Mucosa of gallbladder (tissue), 1 donor: ENCODE data around the gene CASP7. TPM values are rescaled to one million over a fixed set of nuclear protein-coding genes. Genes with fewer than 3 reads are reported as not detected.

Experiments
- DNase-seq: peaks from one replicate; pipeline ENCODE4 v3.0.0-alpha.2; 2020; ENCODE audit warnings: low spot score
- total RNA-seq: library from RNA; stranded (reverse); gene quantifications from one replicate; pipeline ENCODE4 v1.2.1, GENCODE V29; 2021
- donor health status: DM: no; HTN: no; CAD: no.

The CASP7 gene
- total RNA-seq, 1 donor from 2014 or later = 26.2 TPM

- no peak for DNase-seq
Measured at GRCh38 chr10:113712755-113713639, 33.3 kb downstream of the CASP7 start.

DNA sequence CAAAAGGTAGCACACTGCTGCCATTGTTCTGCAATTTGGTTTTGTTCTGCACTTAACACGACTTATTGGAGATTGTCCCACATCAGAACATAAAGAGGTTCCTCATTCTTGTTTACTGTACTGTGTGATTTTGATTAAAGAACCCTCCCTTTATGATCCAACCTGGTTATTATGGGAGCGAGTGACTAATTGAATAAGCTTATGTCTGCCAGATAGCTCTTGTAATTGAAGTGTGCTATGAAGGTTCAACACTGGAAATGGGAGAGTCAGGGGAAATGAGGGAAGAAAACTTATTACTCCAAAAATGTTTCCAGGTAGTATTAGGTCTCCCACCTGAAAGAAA is 33.9 kb downstream of the CASP7 start:
- DNase-seq = no peak

- DNase-seq = no peak
Measured at GRCh38 chr10:113716109-113716910, 36.6 kb downstream of the CASP7 start.

- DNase-seq = no peak
Measured at GRCh38 chr10:113718969-113719822, 39.5 kb downstream of the CASP7 start.

GRCh38 chr10:113720386-113720785 is 40.7 kb downstream of the CASP7 start:
- DNase-seq = no peak

- DNase-seq = no peak
Measured at GRCh38 chr10:113732160-113732881, 52.6 kb downstream of the CASP7 start.

DNA sequence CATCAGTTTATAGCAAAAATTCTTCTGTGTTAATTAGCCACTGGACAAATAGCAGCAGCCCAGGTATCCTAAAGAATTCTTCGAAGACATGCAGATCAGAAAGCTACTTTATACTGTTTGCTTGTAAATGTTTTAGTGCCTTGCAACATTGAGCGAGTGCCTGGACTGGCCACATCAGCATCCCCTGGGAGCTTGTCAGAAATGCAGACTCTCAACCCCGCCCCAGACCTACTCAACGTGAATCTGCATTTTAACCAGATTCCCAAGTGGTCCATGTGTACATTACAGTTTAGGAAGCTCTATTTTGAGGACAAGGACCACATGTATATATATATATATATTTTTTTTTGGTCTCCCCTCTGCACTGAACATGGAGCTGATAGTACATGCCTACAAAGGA is 53.3 kb downstream of the CASP7 start:
- DNase-seq = no peak

DNA sequence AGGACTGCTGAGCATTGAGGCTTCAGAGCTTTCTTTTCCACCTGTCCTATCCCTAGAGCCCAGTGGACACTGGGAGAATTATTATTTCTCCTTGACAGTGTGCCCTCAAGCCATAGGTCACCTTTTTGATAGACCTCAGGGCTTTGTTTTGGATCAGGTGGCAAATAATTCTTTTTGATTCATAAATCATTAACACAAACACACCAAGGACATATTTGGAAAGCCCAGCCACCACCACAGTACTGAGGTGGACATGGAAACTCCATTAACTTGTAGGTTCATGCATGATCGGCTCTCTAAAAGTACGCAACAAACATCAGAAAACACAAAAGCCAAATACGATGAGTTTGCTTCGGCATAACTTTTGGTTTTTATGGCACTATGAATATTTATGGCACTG is 53.9 kb downstream of the CASP7 start:
- no peak for DNase-seq

DNA sequence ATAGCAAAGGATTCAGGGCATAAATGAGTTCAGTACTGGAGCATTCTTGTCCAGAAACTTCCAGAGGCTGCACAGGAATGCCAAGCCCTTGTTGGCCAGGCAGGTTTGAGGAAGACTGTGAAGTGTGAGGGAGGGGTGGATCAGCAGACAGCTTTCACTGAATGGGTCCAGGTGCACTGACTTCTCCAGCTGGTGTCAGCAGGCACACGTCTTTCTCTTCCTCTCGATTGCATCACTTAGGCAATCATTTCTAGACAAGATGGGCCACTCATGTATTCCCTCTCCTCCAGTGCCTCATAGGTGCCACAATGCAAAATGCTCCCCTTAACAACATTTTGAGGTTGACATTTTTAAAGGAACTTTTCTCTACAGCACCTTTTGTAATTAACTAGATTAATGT is 56.2 kb downstream of the CASP7 start:
- DNase-seq = peak; percentile 28

GRCh38 chr10:113736576-113736975 is 56.9 kb downstream of the CASP7 start:
- DNase-seq = no peak

- DNase-seq = no peak
Measured at GRCh38 chr10:113739031-113739430, 59.3 kb downstream of the CASP7 start.

- DNase-seq = no peak
Measured at GRCh38 chr10:113739577-113739976, 59.9 kb downstream of the CASP7 start.

DNA sequence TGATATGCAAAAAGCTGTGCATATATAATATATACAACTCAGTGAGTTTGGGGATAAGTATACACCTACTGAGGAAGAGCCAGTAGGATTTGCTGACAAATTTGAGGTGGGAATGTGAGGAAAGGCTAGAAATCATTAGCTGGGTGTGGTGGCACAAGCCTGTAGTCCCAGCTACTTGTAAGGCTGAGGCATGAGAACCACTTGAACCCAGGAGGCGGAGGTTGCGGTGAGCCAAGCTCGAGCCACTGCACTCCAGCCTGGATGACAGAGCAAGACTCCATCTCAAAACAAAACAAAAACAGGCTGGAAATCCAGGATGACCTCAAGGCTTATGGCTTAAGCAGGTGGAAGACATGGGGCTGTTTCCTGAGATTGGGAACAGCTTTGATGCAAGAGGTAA is 61.1 kb downstream of the CASP7 start:
- no peak for DNase-seq

GRCh38 chr10:113742466-113742865 is 62.8 kb downstream of the CASP7 start:
- no peak for DNase-seq

DNA sequence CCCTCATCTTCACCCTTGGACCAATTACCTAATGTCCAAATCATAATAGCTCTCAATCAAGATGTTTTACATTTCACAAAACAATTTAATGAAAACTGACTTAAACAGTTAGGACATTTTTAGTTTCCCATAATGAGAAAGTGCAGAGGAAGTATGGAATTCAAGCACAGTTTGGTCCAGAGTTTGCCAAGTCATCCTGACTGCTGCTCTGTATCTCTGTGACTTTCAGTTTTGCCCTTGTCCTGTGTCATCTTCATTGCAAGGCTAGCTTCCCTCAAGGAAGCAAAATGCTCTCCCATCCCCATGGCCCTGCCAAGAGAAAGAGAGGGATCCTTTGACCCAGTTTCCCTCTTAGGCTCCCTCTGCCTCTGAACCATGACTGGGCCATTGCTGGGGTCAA is 63.9 kb downstream of the CASP7 start:
- DNase-seq = no peak

- no peak for DNase-seq
Measured at GRCh38 chr10:113745374-113745773, 65.7 kb downstream of the CASP7 start.

DNA sequence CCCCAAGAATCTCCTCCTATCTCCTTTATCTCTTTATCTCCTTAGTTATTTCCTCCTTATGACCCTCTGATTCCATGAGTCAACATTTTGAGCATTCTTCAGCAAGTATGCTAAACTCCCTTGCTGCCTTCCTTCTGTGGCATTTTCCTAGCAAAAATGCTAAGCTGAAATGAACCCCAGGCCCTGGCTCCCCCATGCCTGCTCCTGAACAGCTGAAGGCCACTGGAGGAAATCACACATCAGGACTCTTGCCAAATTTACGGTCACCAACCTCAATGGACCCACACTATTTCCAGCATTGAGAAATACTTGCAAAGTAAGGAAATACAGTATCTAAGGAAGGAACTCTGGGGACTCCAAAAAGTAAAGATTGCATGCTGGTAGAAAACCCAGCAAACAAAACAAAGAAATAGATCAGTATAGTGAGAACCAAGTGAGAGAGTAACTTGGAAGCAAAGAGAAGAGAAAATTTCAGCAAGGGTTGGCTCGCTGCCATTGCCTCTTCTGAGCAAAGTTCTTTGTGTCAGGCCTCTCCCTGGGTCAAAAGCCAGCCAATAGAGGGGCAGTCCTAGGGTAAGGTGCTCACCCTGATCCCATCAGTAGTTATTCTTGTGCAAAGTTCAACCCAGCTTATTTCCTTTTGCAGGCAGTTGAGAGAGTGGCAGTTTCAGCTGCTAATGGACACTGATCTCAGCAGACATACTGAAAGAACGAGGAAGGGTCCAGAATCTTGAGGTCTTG is 66.7 kb downstream of the CASP7 start:
- DNase-seq = peak; percentile 72

DNA sequence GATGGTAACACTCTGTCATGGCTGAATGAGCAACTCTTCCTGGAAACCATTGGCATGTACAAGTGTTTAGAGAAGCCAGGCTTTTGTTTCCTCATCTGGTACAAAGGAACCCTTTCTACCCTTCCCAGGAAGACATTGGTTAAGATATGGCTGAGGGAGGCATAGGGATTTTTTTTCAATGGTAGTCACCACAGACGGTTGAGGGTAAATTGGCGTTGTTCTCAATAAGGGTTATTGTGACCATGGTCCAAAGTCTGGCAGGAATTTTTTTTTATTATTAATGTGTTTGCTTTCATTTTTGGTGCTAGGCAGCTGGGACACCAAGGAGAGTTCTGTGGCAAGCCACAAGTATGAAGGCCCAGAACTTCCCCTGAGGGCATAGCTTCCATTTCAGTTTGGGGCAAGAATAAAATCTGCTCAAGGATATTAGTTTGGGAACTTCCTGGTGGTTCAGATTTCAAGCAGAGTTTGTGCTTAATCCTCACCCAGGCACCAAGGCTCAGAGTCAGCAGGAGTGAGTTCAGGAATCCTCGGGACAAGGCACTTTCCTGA is 71.5 kb downstream of the CASP7 start, which contains the start of gene PLEKHS1:
Gene PLEKHS1 (plus strand): TSS at position 502 of the 552 bp plus-strand sequence. CDS start 3,596 bp downstream, outside the sequence.
- no peak for DNase-seq

DNA sequence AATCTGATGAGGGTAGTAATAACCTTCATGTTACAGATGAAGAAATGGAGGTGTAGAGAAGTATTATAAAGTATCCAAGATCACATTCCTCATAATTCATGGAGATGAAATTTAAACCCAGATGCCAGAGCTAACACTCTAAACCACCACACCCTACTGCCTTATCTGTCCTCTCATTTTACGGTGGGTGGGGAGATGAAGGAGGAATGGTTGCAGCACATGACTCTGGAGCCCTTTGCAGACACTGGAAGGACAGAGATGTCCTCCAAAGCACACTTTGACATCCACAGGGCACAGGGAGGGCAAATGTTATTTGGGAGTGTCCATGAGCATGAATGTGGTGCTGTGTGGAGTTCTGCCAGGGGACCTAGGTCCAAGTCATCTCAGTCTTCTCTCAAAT is 72.8 kb downstream of the CASP7 start:
- DNase-seq = no peak

DNA sequence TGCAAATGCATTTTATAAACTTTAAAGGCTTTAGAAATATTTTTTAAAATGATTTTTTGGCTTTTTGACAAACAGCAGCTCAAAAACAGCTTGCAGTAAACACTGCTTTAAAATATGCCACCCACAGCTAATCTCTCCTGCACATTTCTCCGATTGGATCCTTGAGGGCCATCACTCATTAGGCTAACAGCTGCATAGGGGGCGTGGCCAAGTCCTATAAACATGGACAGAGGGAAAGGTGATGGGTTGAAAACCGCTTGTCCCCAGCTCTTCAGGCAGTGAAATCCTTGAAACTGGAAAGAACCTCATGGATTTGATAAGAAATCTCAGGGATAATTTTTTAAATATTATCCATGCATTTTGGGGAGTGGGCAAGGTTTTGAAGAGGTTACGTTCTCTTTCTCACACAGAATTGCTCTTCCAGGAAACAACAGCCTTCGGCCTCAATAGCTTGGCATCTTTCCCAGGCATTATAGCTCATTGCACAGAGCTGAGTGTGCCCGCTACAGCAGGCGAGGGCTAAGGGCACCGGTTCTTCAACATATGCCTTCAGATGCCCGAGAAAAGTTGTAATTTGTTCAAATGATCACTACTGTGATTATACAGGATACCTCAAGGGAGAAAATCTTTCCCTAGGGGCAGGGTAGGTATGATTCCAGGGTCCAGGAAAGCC is 73.4 kb downstream of the CASP7 start:
- DNase-seq = peak; percentile 28
